Pons (tissue), 1 donor: ENCODE results near the gene FNBP1.

Experiments
- DNase-seq: peaks from one replicate; pipeline ENCODE4 v3.0.0-alpha.2; 2016; ENCODE audit warnings: low spot score

FNBP1 gene

GRCh38 chr9:129854588-129855110, 188.3 kb downstream of the FNBP1 start:
- DNase-seq: no peak

GRCh38 chr9:129853614-129854013, 189.4 kb downstream of the FNBP1 start:
- DNase-seq: no peak

DNA sequence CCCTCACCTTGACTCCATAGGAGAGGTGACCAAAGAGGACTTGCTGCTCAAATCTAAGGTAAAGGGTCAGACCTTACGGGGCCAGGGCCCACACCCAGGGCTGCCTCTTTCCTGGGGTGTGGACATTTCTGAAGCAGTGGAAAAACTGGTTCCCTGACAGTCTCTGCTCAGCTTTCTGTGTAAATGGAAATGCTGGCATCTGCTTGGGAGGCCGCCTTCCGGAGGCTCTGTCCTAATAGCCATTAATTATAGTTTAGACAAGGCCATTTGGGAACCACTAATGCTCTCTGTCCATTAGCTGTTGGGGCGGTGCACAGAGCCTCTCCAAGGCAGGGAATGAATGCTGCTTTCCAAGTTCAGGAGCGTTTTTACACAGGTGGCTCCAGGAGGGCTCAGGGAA, 190.4 kb downstream of the FNBP1 start:
- no peak for DNase-seq

- no peak for DNase-seq
Measured at GRCh38 chr9:129851821-129852220, 191.2 kb downstream of the FNBP1 start.

DNA sequence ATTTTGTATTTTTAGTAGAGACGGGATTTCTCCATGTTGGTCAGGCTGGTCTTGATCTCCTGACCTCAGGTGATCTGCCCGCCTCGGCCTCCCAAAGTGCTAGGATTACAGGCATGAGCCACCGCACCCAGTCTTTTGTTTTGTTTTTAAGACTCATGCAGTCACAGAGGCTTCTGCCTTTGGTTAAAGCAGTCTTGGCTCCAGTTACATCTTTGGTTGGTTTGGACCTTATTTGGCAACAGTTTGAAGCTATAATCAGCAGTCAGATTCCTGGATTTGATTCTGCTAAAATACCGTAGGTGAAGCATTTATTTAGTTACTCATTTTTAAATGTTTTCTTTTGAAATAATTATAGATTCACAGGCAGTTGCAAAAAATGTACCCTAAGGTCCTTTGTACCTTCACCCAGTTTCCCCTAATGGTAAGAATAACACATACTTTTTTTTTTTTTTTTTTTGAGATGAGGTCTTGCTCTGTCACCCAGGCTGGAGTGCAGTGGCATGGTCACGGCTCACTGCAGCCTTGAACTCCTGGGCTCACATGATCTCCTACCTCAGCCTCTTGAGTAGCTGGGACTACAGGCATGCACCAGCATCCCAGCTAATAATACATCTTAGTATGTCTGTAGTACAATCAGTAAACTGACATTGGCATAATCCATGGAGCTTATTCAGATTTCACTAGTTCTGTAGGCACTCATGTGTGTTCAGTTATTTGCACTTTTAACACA, 192.0 kb downstream of the FNBP1 start:
- no peak for DNase-seq

DNA sequence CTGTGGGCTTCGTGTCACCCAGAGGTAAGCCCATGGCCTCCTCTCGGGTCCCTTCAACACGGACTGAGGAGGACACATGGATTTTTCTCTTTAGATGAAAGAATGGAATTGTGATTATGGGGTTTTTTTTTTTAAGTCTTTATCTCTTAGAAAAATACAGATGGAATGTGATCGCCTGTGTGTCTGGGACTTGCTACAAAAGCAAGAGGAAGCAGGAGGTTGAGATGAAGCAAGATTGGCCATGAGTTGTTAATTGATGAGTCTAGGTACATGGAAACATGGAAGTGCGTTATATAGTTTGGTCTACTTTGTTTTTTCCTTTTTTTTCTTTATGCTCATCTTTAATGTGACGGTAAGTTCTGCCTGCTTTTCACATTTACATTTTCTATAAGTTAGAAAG, 193.1 kb downstream of the FNBP1 start:
- DNase-seq: no peak

GRCh38 chr9:129848712-129849441, 194.1 kb downstream of the FNBP1 start:
- no peak for DNase-seq

- DNase-seq: no peak
Measured at GRCh38 chr9:129845373-129845772, 197.6 kb downstream of the FNBP1 start.

DNA sequence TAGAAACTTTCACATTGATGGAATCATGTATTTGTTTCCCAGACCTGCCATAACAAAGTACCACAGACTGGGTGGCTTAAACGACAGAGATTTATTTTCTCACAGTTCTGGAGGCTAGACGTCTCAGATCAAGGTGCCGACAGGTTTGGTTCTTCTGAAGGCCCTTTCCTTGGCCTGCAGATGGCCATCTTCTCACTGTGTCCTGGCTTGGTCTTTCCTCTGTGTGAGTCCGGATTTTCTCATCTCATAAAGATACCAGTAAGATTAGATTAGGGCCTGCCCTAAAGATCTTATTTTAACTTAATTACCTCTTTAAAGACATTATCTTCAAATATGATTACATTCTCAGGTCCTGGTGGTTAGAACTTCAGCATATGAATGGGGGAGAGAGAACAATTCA, 201.9 kb downstream of the FNBP1 start:
- no peak for DNase-seq

DNA sequence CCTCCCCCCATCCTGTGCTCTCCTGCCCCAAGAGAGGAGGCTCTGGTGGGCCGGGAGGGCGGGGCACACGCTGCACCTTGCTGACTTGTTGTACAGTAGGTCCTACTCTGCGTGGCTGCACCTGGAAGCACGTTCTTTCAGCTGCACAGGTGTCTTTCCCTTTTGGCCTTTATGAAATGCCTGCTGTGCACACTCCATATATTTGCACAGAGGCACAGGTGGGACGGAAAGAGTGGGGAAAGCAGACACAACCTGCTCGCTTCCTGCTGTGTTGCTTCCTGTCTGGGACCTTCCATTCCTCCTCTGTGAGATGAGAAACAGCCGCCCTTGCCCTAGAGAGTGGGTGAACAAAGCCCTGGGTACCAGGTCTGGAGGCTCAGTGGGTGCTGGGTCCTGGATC, 203.0 kb downstream of the FNBP1 start:
- DNase-seq: no peak

DNA sequence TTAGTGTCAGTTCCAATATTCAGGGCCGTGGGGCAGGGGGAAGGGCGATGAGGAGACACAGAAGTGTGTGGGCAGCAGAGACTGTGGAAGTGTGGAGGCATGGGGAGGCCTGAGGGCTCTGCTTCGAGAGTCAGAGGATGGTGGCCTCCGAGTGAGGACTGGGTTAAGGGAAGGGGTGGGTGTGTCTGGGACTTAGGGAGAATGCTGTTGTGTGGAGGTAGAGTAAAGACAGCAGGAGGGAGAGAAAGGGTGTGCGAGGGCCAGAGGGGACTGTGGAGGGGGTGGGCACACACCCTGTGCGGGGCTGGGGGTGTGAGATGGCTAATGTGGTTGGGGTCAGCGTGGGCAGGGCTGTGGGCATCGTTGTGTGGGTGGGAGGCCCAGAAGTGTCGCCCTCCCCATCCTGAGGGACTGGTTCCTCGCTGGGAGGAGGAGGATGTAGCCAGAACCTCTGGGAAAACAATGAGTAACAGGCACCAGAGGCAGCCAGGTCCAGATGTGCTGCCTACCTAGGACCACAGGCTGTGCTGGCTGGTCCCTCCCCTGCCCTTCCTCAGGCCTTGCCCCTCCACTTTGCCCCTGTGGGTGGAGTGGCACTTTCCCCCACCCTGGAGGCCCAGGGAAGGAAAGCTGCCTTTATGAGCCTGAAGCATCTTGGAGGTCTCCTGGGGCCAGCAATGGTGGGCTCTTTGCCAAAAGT, 203.5 kb downstream of the FNBP1 start:
- DNase-seq: no peak

GRCh38 chr9:129838707-129839259, 204.2 kb downstream of the FNBP1 start:
- no peak for DNase-seq
